Stomach (tissue), 4 donors: ENCODE data around the gene BBX.

ENCODE experiments used
- CTCF ChIP-seq, 7 experiments: fragments of 450-650 bp in 4 of 7; fragments of 200-600 bp in 3 of 7; sonication (generic) in 3 of 7; IDR thresholded peaks; one replicate each; pipeline ENCODE4 v1.5.1; 2016 to 2019; ENCODE audit warnings: antibody characterized with exemption in 7 of 7, control low read depth in 2 of 7, mild to moderate bottlenecking in 1 of 7
- EP300 ChIP-seq: sonication (generic); formaldehyde crosslinking; IDR thresholded peaks from one replicate; pipeline ENCODE4 v1.6.1; 2017; ENCODE audit warnings: antibody characterized with exemption
- POLR2A ChIP-seq, 4 donors: fragments of 450-650 bp; IDR thresholded peaks; one replicate each; pipeline ENCODE4 v1.6.1; 2016; ENCODE audit warnings: antibody characterized with exemption in 4 of 4, control low read depth in 2 of 4, mild to moderate bottlenecking in 1 of 4, moderate library complexity in 1 of 4
- POLR2AphosphoS5 ChIP-seq, 3 donors: sonication (generic); formaldehyde crosslinking; IDR thresholded peaks; one replicate each; pipeline ENCODE4 v1.6.1; 2016; ENCODE audit warnings: antibody characterized with exemption in 3 of 3

GRCh38 chr3:107704477-107704876, 181.7 kb downstream of the BBX start:
- TF ChIP-seq POLR2AphosphoS5 (IDR thresholded peaks at IDR 0.05): no peak
- no peak for TF ChIP-seq CTCF (IDR thresholded peaks at IDR 0.05)
- TF ChIP-seq POLR2A (IDR thresholded peaks at IDR 0.05): no peak
- no peak for TF ChIP-seq EP300
